Activated B cell treated with CpG ODN at 0.5 μM for 24 hours (primary cell): ENCODE results near the gene SEMA3B. TPM values are rescaled to one million over a fixed set of nuclear protein-coding genes. Genes with fewer than 3 reads are reported as not detected.

Experiments used
- ATAC-seq: fragments of 200-7000 bp; cut with Tn5 transposase; one replicate; pipeline ENCODE4 v1.10.0; 2021; ENCODE audit warnings: low read depth, mild to moderate bottlenecking, moderate library complexity
- CTCF ChIA-PET: fragments of 350-600 bp; sonication (Branson Sonifier 250); formaldehyde crosslinking; loops from one replicate; lab custom pipeline; 2021; ENCODE audit warnings: antibody characterized with exemption; lab: Charles Lee
- POLR2A ChIA-PET: fragments of 350-600 bp; sonication (Branson Sonifier 250); formaldehyde crosslinking; loops from one replicate; lab custom pipeline; 2021; ENCODE audit warnings: antibody characterized with exemption; lab: Charles Lee
- DNase-seq: peaks from one replicate; pipeline ENCODE4 v3.0.0; 2022
- H3K27ac Mint-ChIP-seq: one replicate; pipeline ENCODE4 v1.8.0; 2020; ENCODE audit warnings: mixed read lengths
- H3K27me3 Mint-ChIP-seq: one replicate; pipeline ENCODE4 v1.8.0; 2021; ENCODE audit warnings: mixed read lengths
- H3K36me3 Mint-ChIP-seq: one replicate; pipeline ENCODE4 v1.8.0; 2021; ENCODE audit warnings: low read depth, mixed read lengths
- H3K4me1 Mint-ChIP-seq: one replicate; pipeline ENCODE4 v1.8.0; 2021; ENCODE audit warnings: mixed read lengths
- H3K4me3 Mint-ChIP-seq: one replicate; pipeline ENCODE4 v1.8.0; 2020; ENCODE audit warnings: mild to moderate bottlenecking, mixed read lengths
- H3K9me3 Mint-ChIP-seq: one replicate; pipeline ENCODE4 v1.8.0; 2020; ENCODE audit warnings: mixed read lengths
- CTCF ChIP-seq: fragments of 200-600 bp; IDR thresholded peaks from one replicate; pipeline ENCODE4 v1.8.0; 2022; ENCODE audit warnings: antibody characterized with exemption, mild to moderate bottlenecking
- intact Hi-C: fragments of 100-400 bp; cut with micrococcal nuclease; formaldehyde crosslinking; loops from one replicate; pipeline ENCODE4 v1.15.1; 2024
- total RNA-seq: library from RNA; stranded (reverse); gene quantifications from 2 replicates; pipeline ENCODE4 v1.2.3, GENCODE V29; 2022

The SEMA3B gene
- total RNA-seq, 1 donor from 2014 or later, result not detected

- Mint-ChIP-seq H3K9me3 (no peaks in the 10 kb centered on the region), H3K36me3 (peaks cover 49% of the 10 kb centered on the region), H3K4me3 (peak overlapping the region; percentile 92), H3K27ac (peak overlapping the region; percentile 46), H3K27me3 (no peaks in the 10 kb centered on the region), H3K4me1 (peaks cover 25% of the 10 kb centered on the region)
- no peak for TF ChIP-seq CTCF
- ATAC-seq (no peak), DNase-seq (no peak)
- POLR2A ChIA-PET, result interaction anchor here (0.6 to 9.7 kb wide), 8 partner anchors 11 to 387 kb away, joined by 3 to 167 read pairs (median 4); partner anchors contain the start of genes CYB561D2, HYAL3, NAA80 and NPRL2
- CTCF ChIA-PET, result no interaction called here
- intact Hi-C loops, result no loop called here
Observed at GRCh38 chr3:50327129-50327528, 58.2 kb downstream of the SEMA3B start.

Other genes starting within 250 kb of the SEMA3B start
- 261 and 316 TPM in 2 replicates for gene RBM5, start 180.2 kb upstream of the SEMA3B start, total RNA-seq
- gene SEMA3F, start 113.8 kb upstream of the SEMA3B start, total RNA-seq, result 0.34 TPM in 1 of 2 replicates, not detected in the other
- gene GNAT1, start 77.5 kb upstream of the SEMA3B start, total RNA-seq, result not detected in 2 replicates
- not detected in 2 replicates for gene SLC38A3, start 63.9 kb upstream of the SEMA3B start, total RNA-seq
- 281 and 295 TPM in 2 replicates for gene GNAI2, start 32.9 kb upstream of the SEMA3B start, total RNA-seq
- gene LSMEM2, start 9.9 kb downstream of the SEMA3B start, total RNA-seq, result not detected in 2 replicates
- 92.2 and 105 TPM in 2 replicates for gene IFRD2, start 23.3 kb downstream of the SEMA3B start, total RNA-seq
- gene HYAL3, start 30.3 kb downstream of the SEMA3B start, total RNA-seq, result 2.0 and 2.5 TPM in 2 replicates
- gene NAA80, start 30.3 kb downstream of the SEMA3B start, total RNA-seq, result 23.9 and 24.8 TPM in 2 replicates
- gene HYAL1, start 34.4 kb downstream of the SEMA3B start, total RNA-seq, result 0.47 and 0.73 TPM in 2 replicates
- gene HYAL2, start 53.6 kb downstream of the SEMA3B start, total RNA-seq, result 4.2 and 4.4 TPM in 2 replicates
- 32.2 and 33.4 TPM in 2 replicates for gene TUSC2, start 59.1 kb downstream of the SEMA3B start, total RNA-seq
- gene RASSF1, start 71.7 kb downstream of the SEMA3B start, total RNA-seq, result 34.0 and 38.0 TPM in 2 replicates
- gene ZMYND10, start 76.6 kb downstream of the SEMA3B start, total RNA-seq, result 0.61 and 0.64 TPM in 2 replicates
- gene NPRL2, start 81.6 kb downstream of the SEMA3B start, total RNA-seq, result 23.6 and 26.4 TPM in 2 replicates
- 22.9 and 26.0 TPM in 2 replicates for gene CYB561D2, start 81.7 kb downstream of the SEMA3B start, total RNA-seq
- gene TMEM115, start 90.4 kb downstream of the SEMA3B start, total RNA-seq, result 18.7 and 19.6 TPM in 2 replicates
- gene CACNA2D2, start 234.5 kb downstream of the SEMA3B start, total RNA-seq, result 0.34 and 0.53 TPM in 2 replicates